ENCODE data around the gene HELT. TPM values are rescaled to one million over a fixed set of nuclear protein-coding genes. Genes with fewer than 3 reads are reported as not detected.

Gene HELT
- total RNA-seq, 4 donors from 2014 or later = not detected

DNA sequence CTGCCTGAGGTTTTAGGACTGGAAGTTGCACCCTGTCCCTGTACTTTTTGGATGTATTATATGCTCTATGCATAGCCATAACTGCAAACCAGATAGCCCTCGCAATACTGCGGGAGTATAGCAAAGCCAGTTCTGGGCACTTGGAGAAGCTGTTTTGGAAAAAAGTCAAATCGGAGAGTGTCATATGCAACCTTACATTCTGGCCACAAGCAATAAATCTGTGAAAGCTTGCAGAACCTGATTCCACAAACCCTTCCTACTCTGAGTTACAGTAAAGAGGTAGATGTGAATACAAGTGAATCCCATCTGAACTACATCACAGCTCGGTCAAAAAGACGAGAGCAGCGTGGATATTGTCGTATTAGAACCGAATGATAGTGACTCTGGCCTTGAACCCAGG, 10.3 kb downstream of the HELT start:
- Histone ChIP-seq H3K9me3 (no peaks in the 10 kb centered on the region), H3K27ac (no peak overlapping the region), H3K36me3 (no peaks in the 10 kb centered on the region), H3K4me1 (no peaks in the 10 kb centered on the region), H3K4me3 (no peak overlapping the region), H3K27me3 (peaks cover 59% of the 10 kb centered on the region)
- no peak for TF ChIP-seq EP300 (IDR thresholded peaks at IDR 0.05; ENCODE audit: low read depth)
- TF ChIP-seq POLR2A (IDR thresholded peaks at IDR 0.05) = no peak
- no peak for DNase-seq
- in situ Hi-C loops (cut with MboI; ENCODE audit: low pct_ligation_motif_present in 1 of 4, low pct_unique_long_range_greater_than_20kb in 1 of 4, low sequenced_read_pairs in 3 of 4) = no loop called here
- WGBS, 2 donors (ENCODE audit: low coverage in 1 of 2) = 81 to 83% methylated on average over 8 of the region's 8 CpGs
- intact Hi-C loops (cut with DNase I; ENCODE audit: low total_unique reads) = no loop called here

GRCh38 chr4:185031611-185032010, 13.3 kb downstream of the HELT start:
- WGBS, 2 donors (ENCODE audit: low coverage in 1 of 2) = 54 to 59% methylated on average over 3 to 6 of the region's 6 CpGs
- Histone ChIP-seq H3K27ac (no peak overlapping the region), H3K4me1 (no peaks in the 10 kb centered on the region), H3K9me3 (no peaks in the 10 kb centered on the region), H3K36me3 (no peaks in the 10 kb centered on the region), H3K4me3 (no peak overlapping the region), H3K27me3 (peaks cover 36% of the 10 kb centered on the region)
- no peak for TF ChIP-seq EP300 (IDR thresholded peaks at IDR 0.05; ENCODE audit: low read depth)
- no peak for TF ChIP-seq CTCF (IDR thresholded peaks at IDR 0.05)
- no peak for TF ChIP-seq POLR2A (IDR thresholded peaks at IDR 0.05)
- no peak for TF ChIP-seq POLR2AphosphoS5 (IDR thresholded peaks at IDR 0.05)
- no peak for DNase-seq
- intact Hi-C loops (cut with DNase I; ENCODE audit: low total_unique reads) (no loop called here), in situ Hi-C loops (cut with MboI; ENCODE audit: low pct_ligation_motif_present in 1 of 4, low pct_unique_long_range_greater_than_20kb in 1 of 4, low sequenced_read_pairs in 3 of 4) (loop anchor here in 2 of 4 donors (10.0 kb wide), 1 partner anchor 103 kb away; no protein-coding TSS in a partner anchor)

GRCh38 chr4:185033072-185033471, 14.8 kb downstream of the HELT start:
- in situ Hi-C loops (cut with MboI; ENCODE audit: low pct_ligation_motif_present in 1 of 4, low pct_unique_long_range_greater_than_20kb in 1 of 4, low sequenced_read_pairs in 3 of 4) (loop anchor here in 2 of 4 donors (10.0 kb wide), 1 partner anchor 102 kb away; no protein-coding TSS in a partner anchor), intact Hi-C loops (cut with DNase I; ENCODE audit: low total_unique reads) (no loop called here)
- Histone ChIP-seq H3K27me3 (peaks cover 29% of the 10 kb centered on the region), H3K9me3 (no peaks in the 10 kb centered on the region), H3K36me3 (no peaks in the 10 kb centered on the region), H3K27ac (no peak overlapping the region), H3K4me1 (no peaks in the 10 kb centered on the region), H3K4me3 (no peak overlapping the region)
- TF ChIP-seq CTCF (IDR thresholded peaks at IDR 0.05) = no peak
- TF ChIP-seq POLR2AphosphoS5 (IDR thresholded peaks at IDR 0.05) = no peak
- no peak for DNase-seq
- WGBS, 2 donors (ENCODE audit: low coverage in 1 of 2) = 85 to 91% methylated on average over 5 to 9 of the region's 9 CpGs

DNA sequence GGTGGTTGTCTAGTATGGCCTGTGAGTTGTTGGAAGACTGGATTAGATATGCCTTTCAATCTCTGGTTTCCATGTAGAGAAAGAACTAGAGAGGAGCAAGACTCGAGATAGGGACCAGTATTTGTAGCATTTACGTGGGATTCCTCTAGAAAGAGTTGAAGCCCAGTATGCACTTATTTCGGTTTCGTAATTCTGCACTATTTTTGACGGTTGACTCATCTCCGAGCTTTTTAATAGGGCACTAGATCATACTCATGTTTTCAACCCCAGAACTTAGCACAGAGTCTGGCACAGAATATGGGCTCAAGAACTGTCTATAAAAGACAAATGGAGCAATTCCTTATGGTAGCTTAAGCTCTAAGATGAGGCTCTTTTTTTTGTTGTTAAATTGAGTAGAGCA, 15.7 kb downstream of the HELT start:
- Histone ChIP-seq H3K9me3 (no peaks in the 10 kb centered on the region), H3K36me3 (no peaks in the 10 kb centered on the region), H3K4me3 (no peak overlapping the region), H3K27me3 (peaks cover 23% of the 10 kb centered on the region), H3K27ac (no peak overlapping the region), H3K4me1 (no peaks in the 10 kb centered on the region)
- no peak for DNase-seq
- no peak for TF ChIP-seq EP300 (IDR thresholded peaks at IDR 0.05; ENCODE audit: low read depth)
- TF ChIP-seq POLR2A (IDR thresholded peaks at IDR 0.05) = no peak
- TF ChIP-seq POLR2AphosphoS5 (IDR thresholded peaks at IDR 0.05) = no peak
- no peak for TF ChIP-seq CTCF (IDR thresholded peaks at IDR 0.05)
- intact Hi-C loops (cut with DNase I; ENCODE audit: low total_unique reads) (no loop called here), in situ Hi-C loops (cut with MboI; ENCODE audit: low pct_ligation_motif_present in 1 of 4, low pct_unique_long_range_greater_than_20kb in 1 of 4, low sequenced_read_pairs in 3 of 4) (loop anchor here in 2 of 4 donors (10.0 kb wide), 1 partner anchor 101 kb away; no protein-coding TSS in a partner anchor)
- WGBS, 2 donors (ENCODE audit: low coverage in 1 of 2) = 69 to 100% methylated on average over 4 to 6 of the region's 6 CpGs

DNA sequence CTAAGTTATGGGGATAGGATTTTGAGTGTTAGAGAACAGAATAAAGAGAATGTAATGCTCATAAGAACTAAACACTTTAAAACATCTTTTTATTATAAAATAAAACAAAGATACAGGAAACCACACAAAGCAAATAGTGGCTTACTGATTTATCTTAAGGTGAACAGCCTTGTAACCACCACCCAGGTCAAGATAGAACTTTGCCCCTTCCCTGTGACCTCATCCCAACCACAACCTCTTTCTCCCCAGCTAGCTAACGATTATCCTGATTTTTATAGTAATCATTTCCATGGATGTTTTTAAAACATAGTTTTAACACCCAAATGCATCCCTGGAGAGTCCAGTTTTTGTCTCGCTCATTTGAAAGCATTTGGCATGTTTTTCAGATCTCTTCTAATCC, 17.0 kb downstream of the HELT start:
- TF ChIP-seq POLR2AphosphoS5 (IDR thresholded peaks at IDR 0.05) = no peak
- intact Hi-C loops (cut with DNase I; ENCODE audit: low total_unique reads) = no loop called here
- no peak overlapping the region for H3K27ac ChIP-seq
- no peaks in the 10 kb centered on the region for H3K9me3 ChIP-seq
- WGBS, 2 donors (ENCODE audit: low coverage in 1 of 2) = 67 to 83% methylated on average over 2 of the region's 2 CpGs
- no peaks in the 10 kb centered on the region for H3K36me3 ChIP-seq
- DNase-seq = no peak
- H3K4me1 ChIP-seq = peaks cover 0 to 7% (median 1%) of the 10 kb centered on the region in 4 donors
- H3K27me3 ChIP-seq = peaks cover 13% of the 10 kb centered on the region
- H3K4me3 ChIP-seq = no peak overlapping the region
- in situ Hi-C loops (cut with MboI; ENCODE audit: low pct_ligation_motif_present in 1 of 4, low pct_unique_long_range_greater_than_20kb in 1 of 4, low sequenced_read_pairs in 3 of 4) = loop anchor here in 2 of 4 donors (10.0 kb wide), 1 partner anchor 100 kb away; no protein-coding TSS in a partner anchor
